SK-N-SH treated with all-trans-retinoic acid at 6 μM for 48 hours (cell line): ENCODE data around the gene CASP4.

Source experiments
- CSDC2 ChIP-seq: fragments of 250-450 bp; sonication (Bioruptor Pico); IDR thresholded peaks from 2 replicates; pipeline ENCODE4 v1.5.0; 2020; ENCODE audit warnings: mild to moderate bottlenecking, moderate library complexity
- ZNF8 ChIP-seq: fragments of 450-650 bp; formaldehyde crosslinking; IDR thresholded peaks from 2 replicates; pipeline ENCODE4 v1.5.0; 2020; ENCODE audit warnings: mild to moderate bottlenecking, moderate library complexity
- TF ChIP-seq, protein P1 (sequence below): fragments of 250-450 bp; sonication (Bioruptor Pico); IDR thresholded peaks from 2 replicates; pipeline ENCODE4 v1.5.0; 2020; ENCODE audit warnings: mild to moderate bottlenecking, moderate library complexity

DNA sequence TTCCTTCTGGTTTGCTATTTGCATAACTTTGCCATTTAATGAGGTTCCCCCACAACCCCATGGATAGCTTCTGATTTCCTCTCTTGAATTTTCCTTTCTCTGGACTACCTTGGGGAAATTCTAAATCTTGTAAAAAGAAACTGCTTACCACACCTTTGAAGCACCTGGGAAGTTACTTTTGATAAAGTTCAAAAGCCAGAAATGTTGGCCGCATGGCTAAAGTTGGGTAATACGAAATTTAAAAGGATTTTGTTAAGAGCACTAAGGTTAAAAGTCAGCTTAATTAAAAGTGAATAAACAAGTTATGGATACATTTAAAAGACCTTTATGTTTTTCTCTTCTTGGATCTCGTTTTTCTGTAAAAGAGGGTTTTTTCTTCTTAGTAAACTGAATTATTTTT, 5.5 kb downstream of the CASP4 start:
- TF ChIP-seq, protein P1, sequence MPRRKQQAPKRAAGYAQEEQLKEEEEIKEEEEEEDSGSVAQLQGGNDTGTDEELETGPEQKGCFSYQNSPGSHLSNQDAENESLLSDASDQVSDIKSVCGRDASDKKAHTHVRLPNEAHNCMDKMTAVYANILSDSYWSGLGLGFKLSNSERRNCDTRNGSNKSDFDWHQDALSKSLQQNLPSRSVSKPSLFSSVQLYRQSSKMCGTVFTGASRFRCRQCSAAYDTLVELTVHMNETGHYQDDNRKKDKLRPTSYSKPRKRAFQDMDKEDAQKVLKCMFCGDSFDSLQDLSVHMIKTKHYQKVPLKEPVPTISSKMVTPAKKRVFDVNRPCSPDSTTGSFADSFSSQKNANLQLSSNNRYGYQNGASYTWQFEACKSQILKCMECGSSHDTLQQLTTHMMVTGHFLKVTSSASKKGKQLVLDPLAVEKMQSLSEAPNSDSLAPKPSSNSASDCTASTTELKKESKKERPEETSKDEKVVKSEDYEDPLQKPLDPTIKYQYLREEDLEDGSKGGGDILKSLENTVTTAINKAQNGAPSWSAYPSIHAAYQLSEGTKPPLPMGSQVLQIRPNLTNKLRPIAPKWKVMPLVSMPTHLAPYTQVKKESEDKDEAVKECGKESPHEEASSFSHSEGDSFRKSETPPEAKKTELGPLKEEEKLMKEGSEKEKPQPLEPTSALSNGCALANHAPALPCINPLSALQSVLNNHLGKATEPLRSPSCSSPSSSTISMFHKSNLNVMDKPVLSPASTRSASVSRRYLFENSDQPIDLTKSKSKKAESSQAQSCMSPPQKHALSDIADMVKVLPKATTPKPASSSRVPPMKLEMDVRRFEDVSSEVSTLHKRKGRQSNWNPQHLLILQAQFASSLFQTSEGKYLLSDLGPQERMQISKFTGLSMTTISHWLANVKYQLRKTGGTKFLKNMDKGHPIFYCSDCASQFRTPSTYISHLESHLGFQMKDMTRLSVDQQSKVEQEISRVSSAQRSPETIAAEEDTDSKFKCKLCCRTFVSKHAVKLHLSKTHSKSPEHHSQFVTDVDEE (CRISPR knock-in tag) = no peak
- TF ChIP-seq CSDC2 (CRISPR knock-in tag) (no peak), ZNF8 (CRISPR knock-in tag) (no peak)
